HUES64 (cell line): ENCODE measurements around the gene PTPRN2.

Experiments
- H3K27ac ChIP-seq: 2 replicates; pipeline ENCODE4 v1.7.0; 2013; ENCODE audit warnings: low read depth, low read length, inconsistent platforms
- H3K27me3 ChIP-seq: 2 replicates; pipeline ENCODE4 v1.6.1; 2013; ENCODE audit warnings: mild to moderate bottlenecking, low read length; ENCODE audit not compliant: insufficient read depth
- H3K36me3 ChIP-seq: 2 replicates; pipeline ENCODE4 v1.6.1; 2013; ENCODE audit warnings: mild to moderate bottlenecking, low read length; ENCODE audit not compliant: insufficient read depth
- H3K4me1 ChIP-seq: 2 replicates; pipeline ENCODE4 v1.6.1; 2013; ENCODE audit warnings: mild to moderate bottlenecking, low read length, moderate library complexity; ENCODE audit not compliant: insufficient read depth
- H3K4me3 ChIP-seq: 2 replicates; pipeline ENCODE4 v1.5.1; 2013; ENCODE audit warnings: mild to moderate bottlenecking, low read length, moderate library complexity
- H3K9ac ChIP-seq: 2 replicates; pipeline ENCODE4 v1.6.1; 2013; ENCODE audit warnings: mild to moderate bottlenecking, low read depth, low read length
- H3K9me3 ChIP-seq: 2 replicates; pipeline ENCODE4 v1.6.1; 2013; ENCODE audit warnings: low read depth, low read length; ENCODE audit not compliant: insufficient read depth
- WGBS: fragments of 150-250, 120-280 bp; methylation state at CpG from one replicate; pipeline ENCODE4 v1.1.7; 2013; ENCODE audit warnings: missing lambda C conversion rate; 5-methylcytosine and 5-hydroxymethylcytosine counted together

The PTPRN2 gene

GRCh38 chr7:157640144-157640543 is 947.5 kb downstream of the PTPRN2 start:
- WGBS: 63% methylated on average over 1 of the region's 1 CpG
- H3K9ac ChIP-seq: no peak overlapping the region
- H3K36me3 ChIP-seq: no peaks in the 10 kb centered on the region
- H3K4me3 ChIP-seq: no peak overlapping the region
- H3K27ac ChIP-seq: no peak overlapping the region
- H3K4me1 ChIP-seq: no peaks in the 10 kb centered on the region
- no peaks in the 10 kb centered on the region for H3K27me3 ChIP-seq
- peaks cover 97% of the 10 kb centered on the region for H3K9me3 ChIP-seq

GRCh38 chr7:157638563-157638962 is 949.1 kb downstream of the PTPRN2 start:
- Histone ChIP-seq H3K4me1 (no peaks in the 10 kb centered on the region), H3K4me3 (no peak overlapping the region), H3K36me3 (no peaks in the 10 kb centered on the region), H3K27ac (no peak overlapping the region), H3K27me3 (no peaks in the 10 kb centered on the region), H3K9ac (no peak overlapping the region), H3K9me3 (peaks cover 100% of the 10 kb centered on the region)
- WGBS: 77% methylated on average over 8 of the region's 8 CpGs

GRCh38 chr7:157637216-157637949 is 950.2 kb downstream of the PTPRN2 start:
- H3K9ac ChIP-seq: no peak overlapping the region
- no peak overlapping the region for H3K27ac ChIP-seq
- H3K9me3 ChIP-seq: peaks cover 100% of the 10 kb centered on the region
- WGBS: 83% methylated on average over 15 of the region's 15 CpGs
- H3K4me3 ChIP-seq: no peak overlapping the region
- H3K36me3 ChIP-seq: no peaks in the 10 kb centered on the region
- H3K4me1 ChIP-seq: no peaks in the 10 kb centered on the region
- H3K27me3 ChIP-seq: no peaks in the 10 kb centered on the region

GRCh38 chr7:157635669-157636068 is 952.0 kb downstream of the PTPRN2 start:
- Histone ChIP-seq H3K4me3 (no peak overlapping the region), H3K27me3 (no peaks in the 10 kb centered on the region), H3K27ac (no peak overlapping the region), H3K9ac (no peak overlapping the region), H3K9me3 (peaks cover 97% of the 10 kb centered on the region), H3K4me1 (no peaks in the 10 kb centered on the region), H3K36me3 (no peaks in the 10 kb centered on the region)
- 10% methylated on average over 1 of the region's 1 CpG for WGBS

GRCh38 chr7:157635148-157635500 is 952.5 kb downstream of the PTPRN2 start:
- no peak overlapping the region for H3K4me3 ChIP-seq
- H3K4me1 ChIP-seq: no peaks in the 10 kb centered on the region
- H3K27ac ChIP-seq: no peak overlapping the region
- peaks cover 97% of the 10 kb centered on the region for H3K9me3 ChIP-seq
- no peaks in the 10 kb centered on the region for H3K27me3 ChIP-seq
- WGBS: 64% methylated on average over 6 of the region's 6 CpGs
- H3K9ac ChIP-seq: no peak overlapping the region
- H3K36me3 ChIP-seq: no peaks in the 10 kb centered on the region

GRCh38 chr7:157634401-157635147 is 953.0 kb downstream of the PTPRN2 start:
- Histone ChIP-seq H3K9ac (no peak overlapping the region), H3K9me3 (peaks cover 97% of the 10 kb centered on the region), H3K27me3 (no peaks in the 10 kb centered on the region), H3K4me3 (no peak overlapping the region), H3K36me3 (no peaks in the 10 kb centered on the region), H3K27ac (no peak overlapping the region), H3K4me1 (no peaks in the 10 kb centered on the region)
- WGBS: 82% methylated on average over 24 of the region's 24 CpGs

- H3K4me1 ChIP-seq: no peaks in the 10 kb centered on the region
- no peaks in the 10 kb centered on the region for H3K27me3 ChIP-seq
- H3K36me3 ChIP-seq: no peaks in the 10 kb centered on the region
- WGBS: 91% methylated on average over 21 of the region's 21 CpGs
- peaks cover 96% of the 10 kb centered on the region for H3K9me3 ChIP-seq
- H3K27ac ChIP-seq: no peak overlapping the region
- no peak overlapping the region for H3K9ac ChIP-seq
- H3K4me3 ChIP-seq: no peak overlapping the region
These were observed 954.0 kb downstream of the PTPRN2 start for GRCh38 chr7:157633465-157634185.

- H3K27me3 ChIP-seq: no peaks in the 10 kb centered on the region
- no peaks in the 10 kb centered on the region for H3K36me3 ChIP-seq
- H3K9ac ChIP-seq: no peak overlapping the region
- no peak overlapping the region for H3K27ac ChIP-seq
- H3K4me3 ChIP-seq: no peak overlapping the region
- H3K4me1 ChIP-seq: no peaks in the 10 kb centered on the region
- WGBS: 81% methylated on average over 16 of the region's 16 CpGs
- H3K9me3 ChIP-seq: peaks cover 95% of the 10 kb centered on the region
These were observed 957.2 kb downstream of the PTPRN2 start for GRCh38 chr7:157630301-157630853.

- H3K9me3 ChIP-seq: peaks cover 94% of the 10 kb centered on the region
- no peaks in the 10 kb centered on the region for H3K27me3 ChIP-seq
- 75% methylated on average over 12 of the region's 12 CpGs for WGBS
- no peaks in the 10 kb centered on the region for H3K36me3 ChIP-seq
- H3K9ac ChIP-seq: no peak overlapping the region
- no peak overlapping the region for H3K4me3 ChIP-seq
- H3K27ac ChIP-seq: no peak overlapping the region
- H3K4me1 ChIP-seq: no peaks in the 10 kb centered on the region
These were observed 959.2 kb downstream of the PTPRN2 start for GRCh38 chr7:157628456-157628855.

- Histone ChIP-seq H3K27me3 (no peaks in the 10 kb centered on the region), H3K9ac (no peak overlapping the region), H3K4me3 (no peak overlapping the region), H3K36me3 (no peaks in the 10 kb centered on the region), H3K9me3 (peaks cover 94% of the 10 kb centered on the region), H3K4me1 (no peaks in the 10 kb centered on the region), H3K27ac (no peak overlapping the region)
- WGBS: 73% methylated on average over 8 of the region's 8 CpGs
These were observed 960.0 kb downstream of the PTPRN2 start for GRCh38 chr7:157627646-157628045.

GRCh38 chr7:157627033-157627432 is 960.6 kb downstream of the PTPRN2 start:
- no peak overlapping the region for H3K4me3 ChIP-seq
- no peaks in the 10 kb centered on the region for H3K36me3 ChIP-seq
- no peak overlapping the region for H3K9ac ChIP-seq
- WGBS: 77% methylated on average over 8 of the region's 8 CpGs
- H3K27ac ChIP-seq: no peak overlapping the region
- H3K9me3 ChIP-seq: peaks cover 94% of the 10 kb centered on the region
- H3K4me1 ChIP-seq: no peaks in the 10 kb centered on the region
- no peaks in the 10 kb centered on the region for H3K27me3 ChIP-seq
